Measurements from ENCODE around the gene KPNA5.
"Not testable (repeated sequence)": the region's sequence is repeated elsewhere in the genome, so short reads cannot be mapped to it uniquely, and the experiment has no call there.

The KPNA5 gene

GRCh38 chr6:116680880-116681672 is at the start of gene KPNA5:
Gene KPNA5, plus strand, starts transcription at chr6:116681211. Its CDS starts 124 bp downstream, at chr6:116681335.
- DNase-seq = peak; percentile 92

GRCh38 chr6:116631379-116631990 is 49.5 kb upstream of the KPNA5 start:
- DNase-seq = no peak

GRCh38 chr6:116633685-116634084 is 47.3 kb upstream of the KPNA5 start:
- DNase-seq = no peak

GRCh38 chr6:116648156-116648555 is 32.9 kb upstream of the KPNA5 start:
- DNase-seq = no peak

- no peak for DNase-seq
These were observed 31.9 kb upstream of the KPNA5 start for GRCh38 chr6:116649129-116649528.

GRCh38 chr6:116651916-116652315 is 29.1 kb upstream of the KPNA5 start:
- DNase-seq = no peak

- DNase-seq = no peak
These were observed 19.4 kb upstream of the KPNA5 start for GRCh38 chr6:116661594-116661993.

GRCh38 chr6:116662202-116662601 is 18.8 kb upstream of the KPNA5 start:
- no peak for DNase-seq

- DNase-seq = no peak
These were observed 17.7 kb upstream of the KPNA5 start for GRCh38 chr6:116663308-116663707.

GRCh38 chr6:116664169-116664568 is 16.8 kb upstream of the KPNA5 start:
- not testable (repeated sequence) for DNase-seq

GRCh38 chr6:116665464-116665863 is 15.5 kb upstream of the KPNA5 start:
- no peak for DNase-seq

- DNase-seq = no peak
These were observed 14.1 kb upstream of the KPNA5 start for GRCh38 chr6:116666869-116667268.

- peak; percentile 44 for DNase-seq
These were observed 13.4 kb upstream of the KPNA5 start for GRCh38 chr6:116667623-116668022.

- no peak for DNase-seq
These were observed 8.7 kb upstream of the KPNA5 start for GRCh38 chr6:116672306-116672705.

- no peak for DNase-seq
These were observed 5.0 kb upstream of the KPNA5 start for GRCh38 chr6:116676021-116676420.

- DNase-seq = peak; percentile 50
These were observed 1.3 kb downstream of the KPNA5 start for GRCh38 chr6:116682334-116682712.

GRCh38 chr6:116685437-116685993 is 4.5 kb downstream of the KPNA5 start:
- DNase-seq = no peak

GRCh38 chr6:116686475-116687101 is 5.6 kb downstream of the KPNA5 start:
- DNase-seq = not testable (repeated sequence)

- no peak for DNase-seq
These were observed 10.1 kb downstream of the KPNA5 start for GRCh38 chr6:116691154-116691553.

GRCh38 chr6:116692873-116693272 is 11.9 kb downstream of the KPNA5 start:
- not testable (repeated sequence) for DNase-seq

GRCh38 chr6:116693275-116693674 is 12.3 kb downstream of the KPNA5 start:
- not testable (repeated sequence) for DNase-seq

- DNase-seq = no peak
These were observed 14.4 kb downstream of the KPNA5 start for GRCh38 chr6:116695401-116695800.

GRCh38 chr6:116697480-116697879 is 16.5 kb downstream of the KPNA5 start:
- no peak for DNase-seq

GRCh38 chr6:116703888-116704287 is 22.9 kb downstream of the KPNA5 start:
- not testable (repeated sequence) for DNase-seq

All from KG1 (cell line).